NCI-H2227 (cell line): ENCODE results near the gene DPY30.
"Not testable (repeated sequence)": the region's sequence is repeated elsewhere in the genome, so short reads cannot be mapped to it uniquely, and the experiment has no call there.

Source experiments
- DNase-seq: peaks from one replicate; lab custom pipeline; 2025; ENCODE audit not compliant: unreplicated experiment; lab: John Stamatoyannopoulos, UW

Gene DPY30

GRCh38 chr2:32039447-32040219 is at the start of gene DPY30:
Gene DPY30, minus strand, starts transcription at chr2:32039805. Its CDS starts 349 bp downstream, at chr2:32039456.
- DNase-seq = peak; percentile 95

DNA sequence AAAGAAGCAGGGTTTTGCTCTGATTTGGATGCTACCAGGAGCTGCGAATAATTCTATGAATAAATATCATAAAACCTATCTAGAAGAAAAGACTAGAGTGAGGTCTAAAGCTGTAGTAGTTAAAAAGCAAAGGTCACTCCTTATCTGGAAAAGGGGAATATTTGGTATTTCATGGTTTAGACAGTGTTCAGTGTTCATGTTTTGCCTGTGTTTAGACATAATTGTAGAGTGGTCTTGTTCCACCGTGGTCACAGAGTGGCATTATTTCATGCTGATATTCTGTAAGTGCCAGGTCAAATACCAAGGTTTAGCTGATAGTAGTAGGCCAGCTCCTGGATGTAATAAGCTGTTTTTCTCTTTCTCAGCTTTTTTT is 34.5 kb upstream of the DPY30 start:
- no peak for DNase-seq

DNA sequence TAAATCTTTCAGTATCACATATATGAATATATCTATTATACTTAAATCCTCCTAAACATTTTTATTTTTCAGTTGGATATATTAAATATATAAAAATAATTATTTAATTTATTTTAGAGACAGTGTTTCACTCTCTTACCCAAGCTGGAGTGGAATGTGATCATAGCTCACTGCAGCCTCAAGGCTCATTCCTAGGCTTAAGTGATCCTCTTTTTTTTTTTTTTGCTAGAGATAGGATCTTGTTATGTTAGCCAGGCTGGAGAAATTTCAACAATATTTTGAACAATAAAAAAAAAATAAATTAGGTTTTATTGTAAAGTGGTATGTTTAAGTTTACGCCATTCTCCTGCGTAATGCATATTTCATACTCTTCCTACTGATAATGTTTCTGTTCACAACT is 27.9 kb upstream of the DPY30 start:
- DNase-seq = no peak

- DNase-seq = no peak
Observed at GRCh38 chr2:32064713-32065112, 25.1 kb upstream of the DPY30 start.

DNA sequence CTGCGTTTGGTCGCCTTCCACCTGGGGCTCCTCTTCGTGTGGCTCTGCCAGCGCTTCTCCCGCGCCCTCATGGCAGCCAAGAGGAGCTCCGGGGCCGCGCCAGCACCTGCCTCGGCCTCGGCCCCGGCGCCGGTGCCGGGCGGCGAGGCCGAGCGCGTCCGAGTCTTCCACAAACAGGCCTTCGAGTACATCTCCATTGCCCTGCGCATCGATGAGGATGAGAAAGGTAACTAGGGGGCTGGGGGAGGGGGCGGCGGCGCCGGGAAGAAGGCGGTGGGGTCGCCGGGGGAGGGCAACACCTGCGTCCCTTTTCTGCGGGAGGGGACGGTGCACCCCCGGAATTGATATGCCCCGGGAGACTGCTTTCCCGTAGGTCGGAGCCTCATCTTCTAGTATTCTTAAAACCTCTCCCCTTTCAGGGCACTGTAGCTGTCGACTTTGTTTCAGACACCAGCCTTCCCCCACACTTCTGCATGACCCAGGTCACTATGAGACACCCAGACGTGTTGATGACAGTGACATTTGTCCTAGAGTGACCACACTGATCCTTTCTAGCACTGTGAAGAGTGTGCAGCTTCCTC is 24.5 kb upstream of the DPY30 start:
- DNase-seq = peak; percentile 41

DNA sequence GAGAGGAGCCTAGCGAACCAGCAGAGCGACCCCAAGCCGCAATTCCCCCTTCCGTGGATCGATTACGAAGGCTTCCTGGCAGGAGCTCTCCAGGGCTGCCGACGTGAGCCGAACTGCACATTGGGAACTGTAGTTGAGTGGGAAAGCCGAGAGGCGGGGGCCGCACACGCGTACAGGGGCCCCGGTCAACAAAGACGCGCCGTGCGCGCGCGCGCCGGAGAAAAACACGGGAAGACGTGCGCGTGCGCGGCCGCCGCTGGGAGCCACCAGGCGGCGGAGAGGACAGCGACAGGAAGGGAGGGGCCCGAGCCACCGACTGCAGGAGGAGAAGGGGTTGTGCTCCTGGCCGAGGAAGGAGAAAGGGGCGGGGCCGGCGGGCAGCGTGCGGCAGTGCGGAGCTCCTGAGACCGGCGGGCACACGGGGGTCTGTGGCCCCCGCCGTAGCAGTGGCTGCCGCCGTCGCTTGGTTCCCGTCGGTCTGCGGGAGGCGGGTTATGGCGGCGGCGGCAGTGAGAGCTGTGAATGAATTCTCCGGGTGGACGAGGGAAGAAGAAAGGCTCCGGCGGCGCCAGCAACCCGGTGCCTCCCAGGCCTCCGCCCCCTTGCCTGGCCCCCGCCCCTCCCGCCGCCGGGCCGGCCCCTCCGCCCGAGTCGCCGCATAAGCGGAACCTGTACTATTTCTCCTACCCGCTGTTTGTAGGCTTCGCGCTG is 23.9 kb upstream of the DPY30 start, which contains the start of gene SPAST:
TSS of gene SPAST (plus strand) at position 247 of the 711 bp plus-strand sequence. CDS start at position 523, 276 bp downstream.
- peak; percentile 99 for DNase-seq

DNA sequence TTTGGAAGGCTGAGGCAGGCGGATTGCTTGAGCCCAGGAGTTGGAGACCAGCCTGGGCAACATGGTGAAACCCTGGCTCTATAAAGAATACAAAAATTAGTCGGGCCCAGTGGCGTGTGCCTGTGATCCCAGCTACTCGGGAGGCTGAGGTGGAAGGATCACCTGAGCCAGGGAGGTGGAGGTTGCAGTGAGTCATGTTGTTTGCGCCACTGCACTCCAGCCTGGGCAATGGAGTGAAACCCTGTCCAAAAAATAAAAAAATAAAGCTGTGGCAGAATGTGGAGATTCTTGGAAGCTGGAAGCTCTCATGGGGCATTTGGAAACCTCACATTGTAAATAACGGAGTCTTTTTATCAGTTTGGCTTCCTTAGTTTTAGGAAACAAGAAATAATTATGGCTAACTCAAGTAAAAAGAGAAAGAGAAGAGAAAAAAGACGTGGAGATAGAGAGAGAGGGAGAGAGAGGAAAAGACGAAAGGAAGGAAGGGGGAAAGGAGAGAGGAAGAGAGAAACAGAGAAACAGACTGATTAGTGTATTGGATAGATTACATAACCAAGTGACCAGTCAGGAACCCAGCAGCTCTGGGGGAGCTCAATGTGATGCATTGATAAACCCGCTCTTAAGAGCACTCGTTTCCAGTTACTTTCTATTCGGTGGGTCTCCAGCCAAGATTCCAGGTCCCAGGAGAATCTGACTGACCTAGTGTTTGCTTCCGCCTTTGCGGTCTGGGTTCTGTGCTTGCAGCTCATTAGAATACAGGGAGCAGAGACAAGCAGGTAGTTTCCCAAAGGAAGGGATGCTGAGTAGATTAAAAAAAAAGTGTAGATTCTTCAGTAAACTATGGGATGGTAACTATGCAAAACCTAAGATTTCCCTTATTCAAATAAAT is 22.6 kb upstream of the DPY30 start:
- peak; percentile 44 for DNase-seq

GRCh38 chr2:32061430-32061829 is 21.8 kb upstream of the DPY30 start:
- no peak for DNase-seq

DNA sequence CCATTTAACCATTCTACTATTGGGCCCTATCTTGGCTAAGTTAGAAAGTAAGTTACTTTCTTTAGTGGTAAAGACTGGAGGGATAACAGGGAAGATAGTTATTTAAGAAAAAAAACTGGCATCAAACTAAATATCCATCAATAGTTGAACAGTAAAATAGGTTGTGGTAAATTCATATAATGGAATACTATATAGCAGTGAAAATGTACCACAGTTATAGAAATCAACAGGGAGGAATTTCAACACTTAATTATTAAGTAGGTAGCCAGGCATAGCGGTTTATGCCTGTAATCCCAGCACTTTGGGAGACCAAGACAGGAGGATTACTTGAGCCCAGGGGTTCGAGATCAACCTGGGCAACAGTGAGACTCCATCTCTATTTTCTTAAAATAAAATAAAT is 20.7 kb upstream of the DPY30 start:
- no peak for DNase-seq

DNA sequence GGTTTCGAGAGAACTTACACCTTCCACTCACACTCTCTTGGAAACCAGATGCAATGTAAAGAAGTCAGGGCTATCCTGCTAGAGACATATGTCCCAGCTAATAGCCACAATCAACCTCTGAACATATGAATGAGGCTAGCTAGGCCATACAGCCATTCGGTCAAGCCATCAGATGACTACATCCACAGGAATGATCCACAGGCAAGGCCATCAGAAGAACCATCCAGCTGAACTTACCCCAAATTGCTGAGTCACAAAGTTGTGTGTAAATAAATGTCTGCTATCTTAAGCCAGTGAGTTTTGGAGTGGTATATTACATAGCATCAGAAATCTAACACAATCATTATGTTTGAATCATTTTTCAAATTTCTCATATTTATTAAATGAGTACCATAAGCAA is 18.5 kb upstream of the DPY30 start:
- no peak for DNase-seq

DNA sequence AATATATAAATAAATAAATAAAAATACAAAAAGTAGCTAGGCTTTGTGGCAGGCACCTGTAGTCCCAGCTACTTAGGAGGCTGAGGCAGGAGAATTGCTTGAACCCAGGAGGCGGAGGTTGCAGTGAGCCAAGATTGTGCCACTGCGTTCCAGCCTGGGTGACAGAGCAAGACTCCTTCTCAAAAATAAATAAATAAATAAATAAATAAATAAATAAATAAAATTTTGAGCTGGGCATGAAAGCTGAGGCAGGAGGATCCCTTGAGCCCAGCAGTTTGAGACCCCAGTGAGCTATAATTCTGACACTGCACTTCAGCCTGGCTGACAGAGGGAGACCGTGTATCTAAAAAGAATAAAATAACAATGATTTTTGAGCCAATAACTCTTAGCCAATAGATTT is 15.0 kb upstream of the DPY30 start:
- DNase-seq = not testable (repeated sequence)

DNA sequence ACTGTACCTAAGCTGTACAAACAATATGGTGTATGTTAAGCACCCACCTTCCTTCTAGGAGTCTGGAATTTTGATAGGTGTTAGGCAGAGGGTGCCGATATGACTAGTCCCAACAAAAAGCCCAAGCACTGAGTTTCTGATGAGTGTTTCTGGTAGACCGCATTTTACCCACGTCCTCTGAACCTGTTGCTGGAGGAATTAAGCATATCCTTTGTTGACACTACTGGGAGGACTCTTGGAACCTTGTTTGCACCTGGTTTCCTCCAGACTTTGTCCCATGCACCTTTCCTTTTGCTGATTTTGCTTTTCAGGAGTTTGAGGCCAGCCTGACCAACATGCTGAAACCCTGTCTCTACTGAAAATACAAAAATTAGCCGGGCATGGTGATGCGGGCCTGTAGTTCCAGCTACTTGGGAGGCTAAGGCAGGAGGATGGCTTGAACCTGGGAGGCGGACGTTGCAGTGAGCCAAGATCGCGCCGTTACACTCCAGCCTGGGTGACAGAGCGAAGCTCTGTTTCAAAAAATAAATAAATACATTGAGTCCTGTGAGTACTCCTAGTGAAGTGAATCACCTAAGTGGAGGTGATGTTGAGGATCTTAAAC is 12.3 kb upstream of the DPY30 start:
- DNase-seq = no peak

GRCh38 chr2:32043561-32043960 is 4.0 kb upstream of the DPY30 start:
- no peak for DNase-seq

DNA sequence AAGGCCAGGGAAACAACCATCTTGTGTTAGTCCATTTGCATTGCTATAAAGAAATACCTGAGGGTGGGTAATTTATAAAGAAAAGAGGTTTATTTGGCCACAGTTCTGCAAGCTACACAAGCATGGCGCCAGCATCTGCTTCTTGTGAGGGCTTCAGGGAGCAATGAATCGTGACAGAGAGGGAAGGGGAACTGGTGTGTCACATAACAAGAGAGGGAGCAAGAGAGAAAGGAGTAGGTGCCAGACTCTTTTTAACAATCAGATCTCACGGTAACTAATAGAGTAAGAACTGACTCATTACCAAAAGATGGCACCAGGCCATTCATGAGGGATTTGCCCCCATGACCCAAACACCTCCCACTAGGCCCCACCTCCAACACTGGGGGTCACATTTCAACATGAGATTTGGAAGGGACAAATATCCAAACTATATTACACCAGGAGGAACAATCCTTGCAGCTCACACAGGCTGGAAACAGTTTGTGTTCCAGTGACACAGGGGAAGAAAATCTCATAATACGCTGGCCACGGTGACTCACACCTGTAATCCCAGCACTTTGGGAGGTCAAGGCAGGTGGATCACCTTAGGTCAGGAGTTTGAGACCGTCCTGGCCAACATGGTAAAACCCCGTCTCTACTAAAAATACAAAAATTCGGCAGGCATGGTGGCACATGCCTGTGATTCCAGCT is 5.3 kb downstream of the DPY30 start:
- DNase-seq = not testable (repeated sequence)

GRCh38 chr2:32018789-32019482 is 20.7 kb downstream of the DPY30 start:
- DNase-seq = not testable (repeated sequence)

- DNase-seq = no peak
Observed at GRCh38 chr2:32012872-32013271, 26.7 kb downstream of the DPY30 start.

- peak; percentile 22 for DNase-seq
Observed at GRCh38 chr2:32011485-32011960, 28.1 kb downstream of the DPY30 start.

GRCh38 chr2:32010670-32011484 is 28.7 kb downstream of the DPY30 start, which contains the start of gene MEMO1:
Gene MEMO1, minus strand, starts transcription at chr2:32011008. Its CDS starts 761 bp downstream, at chr2:32010247.
- peak; percentile 97 for DNase-seq
